PC-3 (cell line): ENCODE results near the gene WDR53. TPM values are rescaled to one million over a fixed set of nuclear protein-coding genes. Genes with fewer than 3 reads are reported as not detected.

Experiments
- ATAC-seq: fragments of 200-7000 bp; cut with Tn5 transposase; 2 replicates; pipeline ENCODE4 v1.9.1; 2020; ENCODE audit warnings: mild to moderate bottlenecking, moderate library complexity
- BruUV-seq: library from RNA; stranded (reverse); fragments of 400-500 nt; replicated peaks from 2 replicates; lab custom pipeline; 2021; lab: Mats Ljungman, UMichigan
- CTCF ChIA-PET: fragments of 300-600 bp; sonication (Branson Sonifier 250); formaldehyde crosslinking; loops from one replicate; lab custom pipeline; 2022; ENCODE audit warnings: antibody characterized with exemption; lab: Charles Lee
- POLR2A ChIA-PET: fragments of 300-600 bp; sonication (Branson Sonifier 250); formaldehyde crosslinking; loops from one replicate; lab custom pipeline; 2022; ENCODE audit warnings: antibody characterized with exemption; ENCODE audit not compliant: unreplicated experiment; lab: Charles Lee
- DNase-seq: peaks from one replicate; pipeline ENCODE4 v3.0.0-alpha.2; 2015
- H2AFZ ChIP-seq: fragments of 300-600 bp; sonication (generic); 2 replicates; pipeline ENCODE4 v1.6.0; 2016; ENCODE audit warnings: antibody characterized with exemption, low read length
- H3F3A ChIP-seq: fragments of 300-600 bp; sonication (generic); one replicate; pipeline ENCODE4 v1.6.0; 2017; ENCODE audit warnings: antibody characterized with exemption, low read length, control low read depth, mild to moderate bottlenecking; ENCODE audit not compliant: unreplicated experiment
- H3K27ac ChIP-seq: fragments of 300-600 bp; sonication (generic); 2 replicates; pipeline ENCODE4 v1.5.1; 2016; ENCODE audit warnings: mild to moderate bottlenecking, low read length
- H3K27me3 ChIP-seq: fragments of 300-600 bp; sonication (generic); 2 replicates; pipeline ENCODE4 v1.6.1; 2016; ENCODE audit warnings: low read length, mixed read lengths
- H3K36me3 ChIP-seq: fragments of 300-600 bp; sonication (generic); 2 replicates; pipeline ENCODE4 v1.6.1; 2016; ENCODE audit warnings: low read depth, mixed run types, low read length, mixed read lengths
- H3K4me1 ChIP-seq: fragments of 300-600 bp; sonication (generic); 2 replicates; pipeline ENCODE4 v1.5.1; 2016; ENCODE audit warnings: low read length; ENCODE audit not compliant: insufficient read depth
- H3K4me2 ChIP-seq: fragments of 300-600 bp; sonication (generic); 2 replicates; pipeline ENCODE4 v1.6.0; 2016; ENCODE audit warnings: low read length
- H3K4me3 ChIP-seq: fragments of 300-600 bp; sonication (generic); 2 replicates; pipeline ENCODE4 v1.5.1; 2016; ENCODE audit warnings: mild to moderate bottlenecking, low read length, mixed read lengths
- H3K79me2 ChIP-seq: fragments of 300-600 bp; sonication (generic); 2 replicates; pipeline ENCODE4 v1.6.1; 2017; ENCODE audit warnings: low read length, mixed read lengths
- H3K9ac ChIP-seq: fragments of 300-600 bp; sonication (generic); 2 replicates; pipeline ENCODE4 v1.6.0; 2016; ENCODE audit warnings: mild to moderate bottlenecking, low read length
- H3K9me2 ChIP-seq: fragments of 300-600 bp; sonication (generic); replicated peaks from 2 replicates; pipeline ENCODE4 v1.6.1; 2016; ENCODE audit warnings: mixed run types, low read length, mixed read lengths
- H3K9me3 ChIP-seq: fragments of 300-600 bp; sonication (generic); 2 replicates; pipeline ENCODE4 v1.6.1; 2016; ENCODE audit warnings: low read length, mixed read lengths
- H4K20me1 ChIP-seq: fragments of 300-600 bp; sonication (generic); 2 replicates; pipeline ENCODE4 v1.6.1; 2016; ENCODE audit warnings: low read length, mixed read lengths
- EZH2 ChIP-seq: fragments of 300-600 bp; sonication (generic); IDR thresholded peaks from one replicate; pipeline ENCODE4 v1.6.1; 2017; ENCODE audit warnings: antibody characterized with exemption, mild to moderate bottlenecking, low read length; ENCODE audit not compliant: unreplicated experiment
- EZH2phosphoT487 ChIP-seq: fragments of 300-600 bp; sonication (generic); IDR thresholded peaks from 2 replicates; pipeline ENCODE4 v1.6.1; 2018; ENCODE audit warnings: mild to moderate bottlenecking, antibody characterized with exemption, low read length, borderline replicate concordance
- intact Hi-C: fragments of 100-400 bp; cut with micrococcal nuclease; formaldehyde crosslinking; loops from 2 replicates; pipeline ENCODE4 v1.9.0; 2023
- total RNA-seq: library from RNA; depleted of rRNA; stranded (reverse); fragments of >200 nt; gene quantifications from 2 replicates; pipeline ENCODE4 v1.2.3, GENCODE V29; 2014
- TF ChIP-seq, protein P1 (sequence below): fragments of 300-600 bp; sonication (generic); conservative IDR thresholded peaks from 2 replicates; pipeline ENCODE4 v1.5.1; 2017; ENCODE audit warnings: antibody characterized with exemption, low read depth, mild to moderate bottlenecking, low read length

WDR53 gene
- total RNA-seq, 1 experiment from 2014 or later = 11.7 TPM

DNA sequence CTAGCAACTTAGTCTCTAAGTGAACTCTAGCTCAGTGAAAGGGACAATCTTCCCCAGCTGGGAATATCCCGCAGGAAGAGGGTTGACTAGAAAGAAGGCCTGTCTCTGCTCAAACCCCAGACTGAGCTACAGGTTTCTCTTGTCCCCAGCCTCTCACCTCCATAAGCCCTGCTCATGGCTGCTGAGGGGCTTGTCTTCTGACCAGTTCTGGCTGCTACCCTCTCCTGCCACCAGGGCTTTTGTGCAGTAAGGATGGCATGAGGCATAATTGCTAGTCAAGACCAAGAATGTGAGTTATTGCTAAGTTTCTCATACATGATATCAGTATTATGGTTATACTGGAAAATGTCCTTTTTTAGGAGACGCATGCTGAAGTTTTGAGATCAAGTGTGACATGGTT is 21.3 kb downstream of the WDR53 start:
- no peaks in the 10 kb centered on the region for H3K79me2 ChIP-seq
- no peak overlapping the region for H3K4me2 ChIP-seq
- no peak for DNase-seq
- H2AFZ ChIP-seq = no peak overlapping the region
- BruUV-seq = no TSS peak
- H3K9ac ChIP-seq = no peak overlapping the region
- POLR2A ChIA-PET = no interaction called here
- CTCF ChIA-PET = no interaction called here
- no peaks in the 10 kb centered on the region for H3F3A ChIP-seq
- no peak overlapping the region for H3K4me3 ChIP-seq
- H4K20me1 ChIP-seq = no peaks in the 10 kb centered on the region
- no peak overlapping the region for H3K27ac ChIP-seq
- no peak for TF ChIP-seq EZH2
- H3K27me3 ChIP-seq = no peaks in the 10 kb centered on the region
- no peaks in the 10 kb centered on the region for H3K36me3 ChIP-seq
- no peaks in the 10 kb centered on the region for H3K4me1 ChIP-seq
- no peaks in the 10 kb centered on the region for H3K9me2 ChIP-seq
- intact Hi-C loops = no loop called here
- no peaks in the 10 kb centered on the region for H3K9me3 ChIP-seq
- ATAC-seq = no peak

DNA sequence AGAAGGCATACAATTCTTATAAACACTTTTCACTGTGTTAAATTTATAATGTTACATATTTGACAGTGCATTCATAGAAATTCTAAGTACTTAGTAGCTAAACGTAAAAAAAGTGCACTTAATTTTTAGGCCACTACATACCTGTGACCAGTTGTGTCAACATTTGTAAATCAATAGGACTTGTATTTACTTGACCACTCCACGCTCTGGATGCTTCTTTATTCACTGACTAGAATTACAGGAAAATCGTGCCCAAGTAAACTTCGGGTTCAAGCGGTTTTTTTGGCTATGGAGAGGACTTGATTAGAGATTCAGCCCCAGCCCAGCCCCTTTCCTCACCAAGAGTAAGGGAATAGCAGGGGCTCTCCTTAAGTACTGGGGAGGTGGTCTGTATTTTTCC is 21.8 kb downstream of the WDR53 start:
- Histone ChIP-seq H3K4me3 (no peak overlapping the region), H4K20me1 (no peaks in the 10 kb centered on the region), H3K27ac (no peak overlapping the region), H3K36me3 (no peaks in the 10 kb centered on the region), H3K79me2 (no peaks in the 10 kb centered on the region), H2AFZ (no peak overlapping the region), H3K9me3 (no peaks in the 10 kb centered on the region), H3K9me2 (no peaks in the 10 kb centered on the region), H3K4me1 (no peaks in the 10 kb centered on the region), H3F3A (no peaks in the 10 kb centered on the region), H3K27me3 (no peaks in the 10 kb centered on the region), H3K9ac (no peak overlapping the region), H3K4me2 (no peak overlapping the region)
- no TSS peak for BruUV-seq
- intact Hi-C loops = no loop called here
- ATAC-seq (no peak), DNase-seq (no peak)
- POLR2A ChIA-PET = no interaction called here
- TF ChIP-seq, protein P1, sequence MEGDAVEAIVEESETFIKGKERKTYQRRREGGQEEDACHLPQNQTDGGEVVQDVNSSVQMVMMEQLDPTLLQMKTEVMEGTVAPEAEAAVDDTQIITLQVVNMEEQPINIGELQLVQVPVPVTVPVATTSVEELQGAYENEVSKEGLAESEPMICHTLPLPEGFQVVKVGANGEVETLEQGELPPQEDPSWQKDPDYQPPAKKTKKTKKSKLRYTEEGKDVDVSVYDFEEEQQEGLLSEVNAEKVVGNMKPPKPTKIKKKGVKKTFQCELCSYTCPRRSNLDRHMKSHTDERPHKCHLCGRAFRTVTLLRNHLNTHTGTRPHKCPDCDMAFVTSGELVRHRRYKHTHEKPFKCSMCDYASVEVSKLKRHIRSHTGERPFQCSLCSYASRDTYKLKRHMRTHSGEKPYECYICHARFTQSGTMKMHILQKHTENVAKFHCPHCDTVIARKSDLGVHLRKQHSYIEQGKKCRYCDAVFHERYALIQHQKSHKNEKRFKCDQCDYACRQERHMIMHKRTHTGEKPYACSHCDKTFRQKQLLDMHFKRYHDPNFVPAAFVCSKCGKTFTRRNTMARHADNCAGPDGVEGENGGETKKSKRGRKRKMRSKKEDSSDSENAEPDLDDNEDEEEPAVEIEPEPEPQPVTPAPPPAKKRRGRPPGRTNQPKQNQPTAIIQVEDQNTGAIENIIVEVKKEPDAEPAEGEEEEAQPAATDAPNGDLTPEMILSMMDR = no peak
- TF ChIP-seq EZH2phosphoT487 (no peak), EZH2 (no peak)
- CTCF ChIA-PET = no interaction called here

DNA sequence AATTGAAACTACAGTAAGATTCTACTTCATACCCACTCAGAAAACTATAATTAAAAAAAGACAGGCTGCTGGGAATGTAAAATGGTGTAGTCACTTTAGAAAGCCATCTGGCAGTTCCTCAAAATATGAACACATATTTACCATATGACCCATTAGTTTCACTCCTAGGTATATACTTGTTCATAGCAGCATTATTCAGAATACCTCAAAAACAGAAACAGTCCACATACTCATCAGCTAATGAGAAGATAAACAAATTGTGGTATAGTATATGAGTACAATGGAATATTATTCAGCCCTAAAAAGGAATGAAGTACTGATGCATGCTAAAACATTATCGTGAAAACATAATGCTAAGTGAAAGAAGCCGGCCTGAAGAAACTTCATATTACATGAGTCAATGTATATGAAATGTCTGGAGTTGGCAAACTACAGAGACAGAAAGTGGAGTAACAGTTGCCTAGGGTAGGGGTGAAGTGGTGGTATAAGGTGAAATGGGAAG is 23.8 kb downstream of the WDR53 start:
- H3K9me3 ChIP-seq = no peaks in the 10 kb centered on the region
- H2AFZ ChIP-seq = no peak overlapping the region
- H3F3A ChIP-seq = no peaks in the 10 kb centered on the region
- H3K27ac ChIP-seq = no peak overlapping the region
- H3K9ac ChIP-seq = no peak overlapping the region
- no peaks in the 10 kb centered on the region for H3K4me1 ChIP-seq
- no peak overlapping the region for H3K4me2 ChIP-seq
- ChIA-PET CTCF (no interaction called here), POLR2A (no interaction called here)
- no peak for TF ChIP-seq EZH2
- TF ChIP-seq, protein P1 = no peak
- no peak for TF ChIP-seq EZH2phosphoT487
- DNase-seq (no peak), ATAC-seq (no peak)
- H3K4me3 ChIP-seq = no peak overlapping the region
- no peaks in the 10 kb centered on the region for H4K20me1 ChIP-seq
- H3K9me2 ChIP-seq = no peaks in the 10 kb centered on the region
- no peaks in the 10 kb centered on the region for H3K27me3 ChIP-seq
- no peaks in the 10 kb centered on the region for H3K79me2 ChIP-seq
- BruUV-seq = no TSS peak
- H3K36me3 ChIP-seq = no peaks in the 10 kb centered on the region
- intact Hi-C loops = no loop called here
